Caco-2 (cell line): Measurements from ENCODE around the gene MRPS30. TPM values are rescaled to one million over a fixed set of nuclear protein-coding genes. Genes with fewer than 3 reads are reported as not detected.
A peak's percentile ranks its signal among the peaks of the same experiment; 100 is the strongest.
"Not testable (repeated sequence)": the region's sequence is repeated elsewhere in the genome, so short reads cannot be mapped to it uniquely, and the experiment has no call there.

Experiments
- BruUV-seq: library from RNA; stranded (reverse); fragments of 400-500 nt; replicated peaks from 2 replicates; lab custom pipeline; 2021; lab: Mats Ljungman, UMichigan
- CTCF ChIA-PET: fragments of 300-600 bp; sonication (Branson Sonifier 250); formaldehyde crosslinking; loops from one replicate; lab custom pipeline; 2022; ENCODE audit warnings: antibody characterized with exemption; lab: Charles Lee
- POLR2A ChIA-PET: fragments of 300-600 bp; sonication (Branson Sonifier 250); formaldehyde crosslinking; loops from one replicate; lab custom pipeline; 2022; ENCODE audit warnings: antibody characterized with exemption; lab: Charles Lee
- DNase-seq, 2 experiments: peaks; one replicate each; pipeline versions ENCODE4 v3.0.0 to v3.0.0-alpha.2; 2020 to 2022
- H3K27me3 ChIP-seq: replicated peaks from 2 replicates; pipeline ENCODE4 v1.6.0; 2011; ENCODE audit warnings: low read length; ENCODE audit not compliant: control insufficient read depth, insufficient read depth
- H3K36me3 ChIP-seq: 2 replicates; pipeline ENCODE4 v1.5.1; 2011; ENCODE audit warnings: low read length; ENCODE audit not compliant: control insufficient read depth, insufficient read depth
- H3K4me1 ChIP-seq: fragments of 250-450 bp; sonication (Bioruptor Pico); 2 replicates; pipeline ENCODE4 v1.5.1; 2020; ENCODE audit warnings: mild to moderate bottlenecking
- H3K4me3 ChIP-seq: 2 replicates; pipeline ENCODE4 v1.5.1; 2011; ENCODE audit warnings: low read depth, mild to moderate bottlenecking, control low read depth, low read length
- H3K9me3 ChIP-seq: fragments of 250-450 bp; sonication (Bioruptor Pico); 2 replicates; pipeline ENCODE4 v1.5.1; 2020; ENCODE audit warnings: mild to moderate bottlenecking, moderate library complexity
- H3K27ac Mint-ChIP-seq: one replicate; pipeline ENCODE4 v1.8.0; 2022; ENCODE audit warnings: mixed read lengths; ENCODE audit not compliant: unreplicated experiment
- H3K27me3 Mint-ChIP-seq: one replicate; pipeline ENCODE4 v1.8.0; 2022; ENCODE audit warnings: mixed read lengths; ENCODE audit not compliant: insufficient read depth, unreplicated experiment
- H3K36me3 Mint-ChIP-seq: one replicate; pipeline ENCODE4 v1.8.0; 2022; ENCODE audit warnings: mild to moderate bottlenecking, mixed read lengths; ENCODE audit not compliant: insufficient read depth, unreplicated experiment
- H3K4me1 Mint-ChIP-seq: one replicate; pipeline ENCODE4 v1.8.0; 2022; ENCODE audit warnings: low read depth, mixed read lengths; ENCODE audit not compliant: unreplicated experiment
- H3K4me3 Mint-ChIP-seq: one replicate; pipeline ENCODE4 v1.8.0; 2022; ENCODE audit warnings: mild to moderate bottlenecking, moderate library complexity, mixed read lengths; ENCODE audit not compliant: unreplicated experiment
- H3K9me3 Mint-ChIP-seq: one replicate; pipeline ENCODE4 v1.8.0; 2022; ENCODE audit warnings: mixed read lengths; ENCODE audit not compliant: unreplicated experiment
- intact Hi-C: fragments of 100-400 bp; cut with micrococcal nuclease; formaldehyde crosslinking; loops from one replicate; pipeline ENCODE4 v1.10.0; 2022; ENCODE audit not compliant: unreplicated experiment
- total RNA-seq: library from RNA; stranded (reverse); gene quantifications from 2 replicates; pipeline ENCODE4 v1.2.3, GENCODE V29; 2022
- TF ChIP-seq, protein P1 (sequence below), 2 experiments: fragments of 200-600 bp in 1 of 2; IDR thresholded peaks; 1 replicate in 1 of 2; 2 replicates in 1 of 2; pipeline versions ENCODE4 v1.5.1 to v1.8.0; 2011 to 2022; ENCODE audit warnings: antibody characterized with exemption in 1 of 2, control low read depth in 1 of 2, inconsistent platforms in 1 of 2, low read depth in 1 of 2, low read length in 1 of 2, mild to moderate bottlenecking in 1 of 2, moderate library complexity in 1 of 2; ENCODE audit not compliant: insufficient read depth in 1 of 2, severe bottlenecking in 1 of 2, unreplicated experiment in 1 of 2

MRPS30 gene
- total RNA-seq, 1 experiment from 2014 or later = 62.2 TPM

DNA sequence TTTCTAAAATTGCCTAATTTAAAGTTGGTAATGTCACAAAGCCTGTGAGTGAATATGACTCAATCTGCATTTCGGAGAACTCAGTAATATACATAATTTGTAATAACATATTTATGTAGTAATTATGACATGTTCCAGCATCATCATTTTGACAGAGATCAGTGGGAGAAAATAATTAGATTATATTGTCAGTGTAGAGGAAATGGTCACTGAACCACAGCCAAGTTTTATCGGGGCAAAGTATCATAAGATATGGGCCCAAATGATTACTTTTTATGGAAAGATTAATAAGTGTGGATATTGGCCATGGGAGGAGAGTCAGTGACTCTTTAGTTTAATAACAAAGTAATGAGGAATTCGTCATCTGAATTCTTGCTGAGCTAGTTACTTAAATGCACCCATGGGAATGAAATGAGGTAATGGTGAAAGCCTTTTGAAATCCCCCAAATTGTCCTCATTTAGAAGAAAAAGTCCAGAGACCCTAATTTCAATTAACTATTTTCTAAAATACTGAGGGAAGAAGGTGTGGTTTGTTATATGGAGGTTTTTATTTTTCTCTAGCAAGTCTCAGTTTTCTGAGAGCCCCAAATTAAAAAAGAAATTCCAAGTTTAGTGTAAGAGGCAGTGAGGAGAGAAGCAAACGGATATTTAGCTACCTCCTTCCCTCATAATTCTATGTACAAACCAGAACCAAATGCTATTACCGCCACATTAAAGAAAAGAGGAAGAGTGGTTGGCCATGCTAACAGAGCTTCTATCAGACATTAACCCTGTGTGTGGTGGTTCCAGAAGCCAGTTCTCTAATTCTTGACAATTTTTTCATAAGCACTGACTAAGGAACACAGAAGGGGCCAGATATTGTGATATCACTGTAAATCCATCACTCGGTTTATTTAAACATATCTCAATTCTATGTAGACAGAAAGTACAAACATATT, 37.7 kb upstream of the MRPS30 start:
- POLR2A ChIA-PET = no interaction called here
- TF ChIP-seq, protein P1, sequence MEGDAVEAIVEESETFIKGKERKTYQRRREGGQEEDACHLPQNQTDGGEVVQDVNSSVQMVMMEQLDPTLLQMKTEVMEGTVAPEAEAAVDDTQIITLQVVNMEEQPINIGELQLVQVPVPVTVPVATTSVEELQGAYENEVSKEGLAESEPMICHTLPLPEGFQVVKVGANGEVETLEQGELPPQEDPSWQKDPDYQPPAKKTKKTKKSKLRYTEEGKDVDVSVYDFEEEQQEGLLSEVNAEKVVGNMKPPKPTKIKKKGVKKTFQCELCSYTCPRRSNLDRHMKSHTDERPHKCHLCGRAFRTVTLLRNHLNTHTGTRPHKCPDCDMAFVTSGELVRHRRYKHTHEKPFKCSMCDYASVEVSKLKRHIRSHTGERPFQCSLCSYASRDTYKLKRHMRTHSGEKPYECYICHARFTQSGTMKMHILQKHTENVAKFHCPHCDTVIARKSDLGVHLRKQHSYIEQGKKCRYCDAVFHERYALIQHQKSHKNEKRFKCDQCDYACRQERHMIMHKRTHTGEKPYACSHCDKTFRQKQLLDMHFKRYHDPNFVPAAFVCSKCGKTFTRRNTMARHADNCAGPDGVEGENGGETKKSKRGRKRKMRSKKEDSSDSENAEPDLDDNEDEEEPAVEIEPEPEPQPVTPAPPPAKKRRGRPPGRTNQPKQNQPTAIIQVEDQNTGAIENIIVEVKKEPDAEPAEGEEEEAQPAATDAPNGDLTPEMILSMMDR (IDR thresholded peaks at IDR 0.05; ENCODE audit: insufficient read depth in 1 of 2, low read depth in 1 of 2, low read length in 1 of 2, severe bottlenecking in 1 of 2, unreplicated experiment in 1 of 2) = no peak
- no peaks in the 10 kb centered on the region for H3K4me1 Mint-ChIP-seq
- Histone ChIP-seq H3K36me3 (no peaks in the 10 kb centered on the region), H3K4me1 (no peaks in the 10 kb centered on the region), H3K9me3 (no peaks in the 10 kb centered on the region), H3K27me3 (no peaks in the 10 kb centered on the region), H3K4me3 (no peak overlapping the region)
- no peak overlapping the region for H3K4me3 Mint-ChIP-seq
- intact Hi-C loops = no loop called here
- no peak for DNase-seq
- no TSS peak for BruUV-seq
- H3K27ac Mint-ChIP-seq = no peak overlapping the region
- H3K27me3 Mint-ChIP-seq = no peaks in the 10 kb centered on the region
- no peaks in the 10 kb centered on the region for H3K36me3 Mint-ChIP-seq
- CTCF ChIA-PET = no interaction called here
- no peaks in the 10 kb centered on the region for H3K9me3 Mint-ChIP-seq

DNA sequence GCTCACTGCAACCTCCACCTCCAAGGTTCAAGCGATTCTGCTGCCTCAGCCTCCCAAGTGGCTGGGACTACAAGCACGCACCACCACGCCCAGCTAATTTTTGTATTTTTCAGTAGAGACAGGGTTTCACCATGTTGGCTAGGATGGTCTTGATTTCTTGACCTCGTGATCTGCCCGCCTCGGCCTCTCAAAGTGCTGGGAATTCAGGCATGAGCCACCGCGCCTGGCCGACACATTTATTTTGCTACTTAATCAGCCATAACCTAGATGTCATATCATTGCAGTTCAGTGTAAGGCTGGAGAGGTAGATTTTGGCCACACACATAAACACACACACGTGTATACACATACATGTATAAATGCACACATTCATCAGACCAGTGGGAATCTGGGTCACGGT, 36.4 kb upstream of the MRPS30 start:
- H3K4me3 Mint-ChIP-seq, H3K4me3 ChIP-seq, CTCF ChIA-PET, H3K4me1 Mint-ChIP-seq, POLR2A ChIA-PET, H3K4me1 ChIP-seq, H3K27ac Mint-ChIP-seq, H3K9me3 Mint-ChIP-seq, H3K9me3 ChIP-seq, intact Hi-C loops, H3K27me3 ChIP-seq, BruUV-seq, H3K27me3 Mint-ChIP-seq, DNase-seq, H3K36me3 ChIP-seq, H3K36me3 Mint-ChIP-seq: not testable (repeated sequence)

DNA sequence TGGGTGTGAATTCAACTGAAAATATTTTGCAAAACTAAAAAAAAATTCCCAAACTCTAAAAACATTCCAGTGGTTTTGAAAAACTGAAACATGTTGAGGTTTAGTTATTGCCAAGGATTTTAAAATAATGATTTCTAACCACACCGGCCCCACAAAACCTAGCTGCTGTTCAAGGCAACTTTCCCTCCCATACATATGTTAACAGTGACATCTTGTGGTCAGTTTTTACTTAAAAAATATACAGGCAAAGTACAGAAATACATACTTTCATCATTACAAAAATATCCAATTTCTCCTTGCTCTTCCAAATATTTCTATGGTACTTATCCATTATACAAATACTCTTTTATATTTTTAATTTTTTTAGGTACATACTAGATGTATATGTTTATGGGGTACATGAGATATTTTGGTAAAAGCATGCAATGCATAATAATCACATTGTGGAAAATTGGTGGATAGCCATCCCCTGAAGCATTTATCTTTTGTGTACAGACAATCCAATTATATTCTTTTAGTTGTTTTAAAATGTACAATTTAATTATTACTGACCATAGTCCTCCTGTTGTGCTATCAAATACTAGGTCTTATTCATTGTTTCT, 34.4 kb upstream of the MRPS30 start:
- H3K27ac Mint-ChIP-seq = no peak overlapping the region
- TF ChIP-seq, protein P1 (IDR thresholded peaks at IDR 0.05; ENCODE audit: insufficient read depth in 1 of 2, low read depth in 1 of 2, low read length in 1 of 2, severe bottlenecking in 1 of 2, unreplicated experiment in 1 of 2) = peak; percentile 49 to 69
- Histone ChIP-seq H3K4me1 (no peaks in the 10 kb centered on the region), H3K9me3 (no peaks in the 10 kb centered on the region), H3K4me3 (no peak overlapping the region), H3K27me3 (no peaks in the 10 kb centered on the region), H3K36me3 (no peaks in the 10 kb centered on the region)
- H3K9me3 Mint-ChIP-seq = no peaks in the 10 kb centered on the region
- no peak overlapping the region for H3K4me3 Mint-ChIP-seq
- H3K27me3 Mint-ChIP-seq = no peaks in the 10 kb centered on the region
- no peaks in the 10 kb centered on the region for H3K36me3 Mint-ChIP-seq
- intact Hi-C loops = loop anchor here (1.0 kb wide), 3 partner anchors 238 to 442 kb away; no protein-coding TSS in a partner anchor
- BruUV-seq = no TSS peak
- POLR2A ChIA-PET = no interaction called here
- no peaks in the 10 kb centered on the region for H3K4me1 Mint-ChIP-seq
- peak in 1 of 2 experiments; percentile 37 for DNase-seq
- CTCF ChIA-PET = interaction anchor here (1.4 kb wide), 1 partner anchor 235 kb away, joined by 3 read pairs; no protein-coding TSS in a partner anchor
